Measurements from ENCODE around the gene SDCCAG8. TPM values are rescaled to one million over a fixed set of nuclear protein-coding genes. Genes with fewer than 3 reads are reported as not detected.

SDCCAG8 gene
- total RNA-seq, 1 experiment from 2014 or later = 65.9 TPM

DNA sequence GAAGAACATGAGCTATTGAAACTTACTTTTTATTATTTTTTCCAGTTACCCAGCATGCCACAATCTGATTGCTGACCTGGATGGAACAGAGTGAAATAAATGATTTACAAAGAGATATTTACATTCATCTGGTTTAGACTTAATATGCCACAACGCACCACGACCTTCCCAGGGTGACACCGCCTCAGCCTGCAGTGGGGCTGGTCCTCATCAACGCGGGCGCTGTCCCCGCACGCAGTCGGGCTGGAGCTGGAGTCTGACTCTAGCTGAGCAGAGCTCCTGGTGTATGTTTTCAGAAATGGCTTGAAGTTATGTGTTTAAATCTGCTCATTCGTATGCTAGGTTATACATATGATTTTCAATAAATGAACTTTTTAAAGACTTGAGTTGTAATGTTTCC lies 243.9 kb downstream of the SDCCAG8 start:
- DNase-seq (ENCODE audit: low spot score) = no peak

GRCh38 chr1:243500512-243500911 lies 244.7 kb downstream of the SDCCAG8 start:
- DNase-seq (ENCODE audit: low spot score) = no peak

DNA sequence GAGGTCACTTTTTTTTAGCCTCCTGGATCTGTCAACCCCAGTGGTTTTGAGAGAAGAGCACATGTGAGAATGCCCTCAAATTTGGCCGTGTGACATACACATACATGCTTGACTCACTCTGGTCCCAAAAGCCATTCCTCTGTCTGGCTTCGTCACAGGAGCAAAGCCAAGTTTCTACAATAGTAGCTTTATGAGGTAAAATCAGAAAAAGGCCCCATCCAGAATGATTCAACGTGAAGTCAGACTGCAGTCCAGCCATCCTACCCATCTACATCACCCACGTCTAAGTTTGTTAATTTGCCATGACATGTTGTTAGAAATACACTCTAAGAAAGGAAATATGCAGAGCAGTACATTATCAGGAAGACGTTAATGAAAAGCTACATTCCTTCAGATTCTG lies 245.2 kb downstream of the SDCCAG8 start:
- DNase-seq (ENCODE audit: low spot score) = peak; percentile 28

GRCh38 chr1:243503155-243503554 lies 247.3 kb downstream of the SDCCAG8 start:
- no peak for DNase-seq (ENCODE audit: low spot score)

DNA sequence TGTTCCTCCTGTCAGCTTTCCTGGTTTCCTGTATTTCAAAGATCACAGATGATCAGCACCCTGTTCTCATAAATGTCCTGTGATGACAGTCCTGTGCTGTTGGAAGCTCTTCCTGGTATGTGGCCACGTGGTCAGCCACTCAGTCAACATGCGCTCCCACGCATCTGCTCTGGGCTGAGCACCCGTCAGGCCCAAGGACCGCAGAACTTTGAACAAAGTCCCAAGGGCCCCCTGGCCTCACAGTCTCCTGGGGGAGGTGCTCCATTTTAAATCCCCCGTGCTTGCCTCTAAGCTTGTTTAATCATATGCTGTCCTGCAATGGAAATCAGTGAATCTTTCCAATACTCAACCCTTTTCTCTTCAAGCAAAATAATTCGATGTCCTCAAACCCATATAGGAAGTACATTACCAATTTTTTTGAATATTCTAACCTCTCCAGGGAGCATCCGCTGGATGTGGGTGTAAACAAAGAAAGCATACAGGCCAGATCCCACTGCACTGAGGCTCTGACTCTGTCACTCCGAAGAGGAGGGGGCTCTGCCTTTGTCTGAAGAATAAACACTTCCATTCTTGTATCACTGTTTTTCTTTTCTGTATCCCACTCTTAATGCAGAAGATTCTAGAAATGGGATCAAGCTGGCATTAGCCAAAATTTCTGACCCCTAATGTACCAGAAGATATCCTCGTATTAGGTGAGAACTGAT lies 250.3 kb downstream of the SDCCAG8 start:
- no peak for DNase-seq (ENCODE audit: low spot score)

- DNase-seq (ENCODE audit: low spot score) = peak; percentile 27
These were observed 251.3 kb downstream of the SDCCAG8 start for GRCh38 chr1:243507001-243507671.

GRCh38 chr1:243507672-243508302 lies 251.9 kb downstream of the SDCCAG8 start:
- no peak for DNase-seq (ENCODE audit: low spot score)

DNA sequence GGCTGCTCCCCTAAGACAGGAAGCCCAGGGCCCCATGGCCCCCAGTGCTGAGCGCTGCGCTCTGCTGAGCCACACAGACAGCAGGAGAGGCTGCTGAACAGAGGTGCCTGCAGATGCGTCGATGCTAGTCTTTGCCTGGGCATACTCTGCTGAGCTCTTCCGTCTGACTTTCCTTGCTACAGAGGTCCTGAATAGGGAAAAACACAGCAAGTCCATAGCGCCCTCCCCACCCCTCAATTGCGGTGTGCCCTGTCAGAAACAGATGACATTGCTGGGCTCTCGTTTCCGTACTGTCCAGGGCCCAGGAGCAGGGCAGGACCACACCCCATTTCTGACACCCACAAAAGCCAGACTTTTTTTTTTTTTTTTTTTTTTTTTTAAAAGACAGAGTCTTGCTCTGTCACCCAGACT lies 252.5 kb downstream of the SDCCAG8 start:
- no peak for DNase-seq (ENCODE audit: low spot score)

GRCh38 chr1:243508943-243509342 lies 253.1 kb downstream of the SDCCAG8 start:
- DNase-seq (ENCODE audit: low spot score) = no peak

- DNase-seq (ENCODE audit: low spot score) = no peak
These were observed 255.1 kb downstream of the SDCCAG8 start for GRCh38 chr1:243510928-243511327.

DNA sequence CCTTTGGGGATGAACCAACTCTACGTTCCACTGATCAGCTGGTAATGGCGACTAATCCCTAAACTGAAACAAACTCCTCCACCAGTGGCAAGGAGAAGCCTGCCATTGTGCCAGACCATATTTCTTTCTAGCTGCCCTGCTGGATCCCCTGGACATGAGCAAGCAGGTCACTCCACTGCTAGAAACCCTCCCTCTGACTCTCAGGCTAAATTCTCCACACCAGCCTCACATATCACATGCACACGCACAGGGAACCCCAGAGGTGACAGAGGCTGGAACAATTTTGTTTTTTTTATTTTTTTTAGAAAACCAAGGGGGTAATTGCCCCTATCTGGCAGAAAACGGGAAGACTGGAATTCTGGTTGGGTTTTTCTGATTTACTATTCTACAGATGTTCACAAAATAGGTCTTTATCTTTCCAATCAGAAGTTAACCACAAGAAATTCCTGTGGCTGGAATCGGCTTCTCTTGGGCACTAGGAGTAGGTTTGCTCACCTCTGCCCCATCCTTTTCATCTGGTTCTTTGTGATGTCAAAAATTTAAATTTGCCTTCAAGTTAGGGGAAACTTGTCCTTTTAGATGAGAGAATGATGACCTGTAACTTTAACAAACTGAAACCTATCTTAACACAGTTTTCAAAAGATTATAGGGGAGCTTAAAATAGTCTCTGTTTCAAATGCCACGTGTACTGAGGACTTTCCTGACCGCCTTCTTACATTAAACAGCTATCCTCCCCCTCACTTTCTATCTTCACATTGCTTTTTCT lies 258.1 kb downstream of the SDCCAG8 start:
- DNase-seq (ENCODE audit: low spot score) = peak; percentile 85

GRCh38 chr1:243514927-243515326 lies 259.1 kb downstream of the SDCCAG8 start:
- no peak for DNase-seq (ENCODE audit: low spot score)

- no peak for DNase-seq (ENCODE audit: low spot score)
These were observed 265.0 kb downstream of the SDCCAG8 start for GRCh38 chr1:243520831-243521230.

GRCh38 chr1:243523766-243524165 lies 267.9 kb downstream of the SDCCAG8 start:
- DNase-seq (ENCODE audit: low spot score) = no peak

DNA sequence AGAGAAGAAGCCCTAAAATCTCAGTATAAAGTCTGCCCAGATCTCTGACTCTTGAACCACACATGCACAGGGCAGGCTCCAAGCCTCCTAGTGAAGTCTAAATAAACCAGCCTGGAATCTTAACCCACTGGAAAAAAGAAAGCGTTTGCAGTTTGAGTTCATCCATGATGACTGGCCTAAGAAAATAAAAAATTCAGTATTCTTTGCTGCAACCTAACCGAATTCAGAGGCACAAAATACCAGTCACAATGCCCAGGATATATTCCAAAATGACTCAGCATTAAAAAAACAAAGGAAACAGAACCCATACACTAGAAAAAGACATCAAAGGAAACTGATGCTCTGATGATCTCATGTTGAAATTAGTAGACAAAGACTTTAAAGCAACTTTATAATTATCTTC lies 269.2 kb downstream of the SDCCAG8 start:
- DNase-seq (ENCODE audit: low spot score) = peak; percentile 83

- DNase-seq (ENCODE audit: low spot score) = no peak
These were observed 270.3 kb downstream of the SDCCAG8 start for GRCh38 chr1:243526180-243526579.

- DNase-seq (ENCODE audit: low spot score) = no peak
These were observed 272.7 kb downstream of the SDCCAG8 start for GRCh38 chr1:243528459-243529121.

DNA sequence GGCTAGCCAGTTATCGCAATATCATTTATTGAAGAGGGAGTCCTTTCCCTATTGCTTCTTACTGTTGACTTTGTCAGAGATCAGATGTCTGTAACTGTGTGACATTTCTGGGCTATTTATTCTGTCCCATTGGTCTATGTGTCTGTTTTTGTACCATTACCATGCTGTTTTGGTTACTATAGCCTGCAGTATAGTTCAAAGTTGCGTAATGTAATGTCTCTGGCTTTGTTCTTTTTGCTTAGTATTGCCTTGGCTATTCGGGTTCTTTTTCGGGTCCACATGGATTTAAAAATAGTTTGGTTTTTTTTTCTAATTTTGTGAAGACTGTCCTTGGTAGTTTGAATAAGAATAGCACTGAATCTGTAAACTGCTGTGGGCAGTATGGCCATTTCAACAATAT lies 273.7 kb downstream of the SDCCAG8 start:
- DNase-seq (ENCODE audit: low spot score) = no peak

DNA sequence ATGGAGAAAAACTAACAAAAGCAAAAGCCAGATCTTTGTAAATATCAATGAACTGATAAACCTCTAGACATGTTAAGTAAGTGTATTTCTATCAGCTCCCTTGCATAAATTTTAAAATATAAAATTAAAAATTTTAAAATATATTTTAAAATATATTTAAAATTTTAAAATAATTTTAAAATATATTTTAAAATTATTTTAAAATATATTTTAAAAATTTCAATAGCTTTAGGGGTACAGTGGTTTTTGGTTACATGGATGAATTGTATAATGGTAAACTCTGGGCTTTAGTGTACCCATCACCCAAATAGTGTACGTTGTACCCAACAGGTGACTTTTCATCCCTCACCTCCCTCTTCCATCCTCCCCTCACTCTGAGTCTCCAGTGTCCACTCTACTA lies 279.2 kb downstream of the SDCCAG8 start:
- DNase-seq (ENCODE audit: low spot score) = no peak

DNA sequence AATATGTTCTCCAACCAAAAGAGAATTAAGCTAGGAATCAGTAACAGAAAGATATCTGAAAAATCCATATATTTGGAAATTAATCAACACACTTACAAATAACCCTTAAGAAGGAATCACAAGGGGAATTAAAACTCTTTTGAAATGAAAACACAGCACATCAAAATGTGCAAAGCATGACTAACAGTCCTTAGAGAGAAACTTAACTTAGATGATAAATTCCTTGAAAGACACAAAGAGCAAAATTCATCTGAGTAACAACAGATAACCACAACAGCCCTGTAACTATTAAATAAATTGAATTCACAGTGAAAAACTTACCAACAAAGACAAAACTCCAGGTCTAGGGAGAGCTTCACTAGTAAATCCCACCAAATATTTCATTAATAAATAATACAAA lies 283.8 kb downstream of the SDCCAG8 start:
- DNase-seq (ENCODE audit: low spot score) = no peak

GRCh38 chr1:243542739-243543415 lies 287.0 kb downstream of the SDCCAG8 start:
- DNase-seq (ENCODE audit: low spot score) = peak; percentile 10

All from A172 (cell line).